K562 (cell line): ENCODE data around the gene NDUFC2. TPM values are rescaled to one million over a fixed set of nuclear protein-coding genes. Genes with fewer than 3 reads are reported as not detected.

Experiments used
- CC2D1A ChIP-seq: fragments of 450-650 bp; IDR thresholded peaks from 2 replicates; pipeline ENCODE4 v1.6.1; 2017; ENCODE audit warnings: mild to moderate bottlenecking
- ILK ChIP-seq: fragments of 450-650 bp; IDR thresholded peaks from 2 replicates; pipeline ENCODE4 v1.6.1; 2016; ENCODE audit warnings: missing genetic modification characterization, low read depth, mild to moderate bottlenecking, missing compliant biosample characterization, moderate library complexity, borderline replicate concordance
- IRF2 ChIP-seq: sonication (generic); formaldehyde crosslinking; IDR thresholded peaks from 2 replicates; pipeline ENCODE4 v1.8.1; 2022; ENCODE audit warnings: mild to moderate bottlenecking, missing genetic modification reagents
- KLF10 ChIP-seq: fragments of 250-450 bp; sonication (Bioruptor Pico); IDR thresholded peaks from 2 replicates; pipeline ENCODE4 v1.6.1; 2021; ENCODE audit warnings: matching md5 sums
- NCOA6 ChIP-seq: fragments of 450-650 bp; IDR thresholded peaks from 2 replicates; pipeline ENCODE4 v1.6.1; 2017; ENCODE audit warnings: mild to moderate bottlenecking
- NELFE ChIP-seq: IDR thresholded peaks from 2 replicates; pipeline ENCODE4 v1.6.1; 2011; ENCODE audit warnings: mild to moderate bottlenecking; ENCODE audit not compliant: insufficient read depth, insufficient read length
- POLR2A ChIP-seq: fragments of 450-650 bp; conservative IDR thresholded peaks from 2 replicates; pipeline ENCODE4 v1.6.1; 2016
- SREBF2 ChIP-seq: sonication (generic); formaldehyde crosslinking; IDR thresholded peaks from 2 replicates; pipeline ENCODE4 v1.4.0; 2020; ENCODE audit warnings: mild to moderate bottlenecking, missing genetic modification reagents
- SRSF9 ChIP-seq: fragments of 200-400 bp; formaldehyde crosslinking; IDR thresholded peaks from 2 replicates; pipeline ENCODE4 v1.6.1; 2017; ENCODE audit warnings: low read depth, low read length, borderline replicate concordance
- ZBTB1 ChIP-seq: sonication (generic); formaldehyde crosslinking; IDR thresholded peaks from 2 replicates; pipeline ENCODE4 v1.8.1; 2023; ENCODE audit warnings: missing genetic modification reagents, low read depth, mild to moderate bottlenecking, borderline replicate concordance
- ZNF57 ChIP-seq: fragments of 450-650 bp; formaldehyde crosslinking; IDR thresholded peaks from 2 replicates; pipeline ENCODE4 v1.4.0; 2020; ENCODE audit warnings: mild to moderate bottlenecking, moderate library complexity
- polyA plus RNA-seq, 8 experiments: library from polyadenylated mRNA; depleted of rRNA in 4 of 8; stranded (reverse) in 5 of 8; unstranded in 3 of 8; fragments of >200 nt; fragmentation: Nextera tagmentation in 2 of 8; fragmentation: Illumina TruSeq in 1 of 8; extraction: Ambion mirVana in 2 of 8; extraction: Trizol in 1 of 8; gene quantifications; 2 replicates each; pipeline versions ENCODE4 v1.2.1 to v1.2.3, GENCODE V29; 2011 to 2014; ENCODE audit warnings: inconsistent platforms in 1 of 8, missing spikeins in 1 of 8
- total RNA-seq, 7 experiments: library from RNA; depleted of rRNA in 6 of 7; stranded (reverse); fragments of >200 nt in 6 of 7; fragmentation: Illumina TruSeq in 2 of 7; extraction: Trizol in 2 of 7; gene quantifications; 2 replicates each; pipeline versions ENCODE4 v1.2.1 to v1.2.3, GENCODE V29; 2011 to 2021; ENCODE audit warnings: low replicate concordance in 1 of 7
- TF ChIP-seq, protein P1 (sequence below): sonication (generic); formaldehyde crosslinking; IDR thresholded peaks from 2 replicates; pipeline ENCODE4 v1.8.0; 2022; ENCODE audit warnings: mild to moderate bottlenecking, missing genetic modification reagents
- TF ChIP-seq, protein P2 (sequence below): conservative IDR thresholded peaks from 2 replicates; pipeline ENCODE4 v1.6.1; 2011; ENCODE audit warnings: low read depth, mild to moderate bottlenecking, low read length; ENCODE audit not compliant: control insufficient read depth
- TF ChIP-seq, protein P3 (sequence below), 2 experiments: fragments of 450-650 bp; formaldehyde crosslinking in 1 of 2; IDR thresholded peaks; 2 replicates each; pipeline versions ENCODE4 v1.4.0 to v1.6.1; 2014 to 2020; ENCODE audit warnings: mild to moderate bottlenecking in 2 of 2, borderline replicate concordance in 1 of 2, low read depth in 1 of 2
- TF ChIP-seq, protein P4 (sequence below): fragments of 450-650 bp; IDR thresholded peaks from 2 replicates; pipeline ENCODE4 v1.6.1; 2016; ENCODE audit warnings: mild to moderate bottlenecking

Gene NDUFC2
- total and polyA plus RNA-seq, 9 of the 15 experiments (the other 6 are each of a cell fraction or from before 2014, with no cell fraction given): 168 to 1,119 (median 442) TPM

- TF ChIP-seq NELFE (no peak), POLR2A (peak; percentile 67), CC2D1A (no peak), KLF10 (CRISPR knock-in tag) (no peak), ZBTB1 (CRISPR knock-in tag) (no peak), SREBF2 (no peak), SRSF9 (no peak), IRF2 (no peak), ZNF57 (CRISPR knock-in tag) (no peak), ILK (tag) (no peak), NCOA6 (0 out of 2 replicates have a peak, but pooled peaks have one; percentile 38)
- TF ChIP-seq, protein P1, sequence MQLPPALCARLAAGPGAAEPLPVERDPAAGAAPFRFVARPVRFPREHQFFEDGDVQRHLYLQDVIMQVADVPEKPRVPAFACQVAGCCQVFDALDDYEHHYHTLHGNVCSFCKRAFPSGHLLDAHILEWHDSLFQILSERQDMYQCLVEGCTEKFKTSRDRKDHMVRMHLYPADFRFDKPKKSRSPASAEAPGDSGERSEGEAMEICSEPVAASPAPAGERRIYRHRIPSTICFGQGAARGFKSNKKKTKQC (CRISPR knock-in tag): no peak
- TF ChIP-seq, protein P2, sequence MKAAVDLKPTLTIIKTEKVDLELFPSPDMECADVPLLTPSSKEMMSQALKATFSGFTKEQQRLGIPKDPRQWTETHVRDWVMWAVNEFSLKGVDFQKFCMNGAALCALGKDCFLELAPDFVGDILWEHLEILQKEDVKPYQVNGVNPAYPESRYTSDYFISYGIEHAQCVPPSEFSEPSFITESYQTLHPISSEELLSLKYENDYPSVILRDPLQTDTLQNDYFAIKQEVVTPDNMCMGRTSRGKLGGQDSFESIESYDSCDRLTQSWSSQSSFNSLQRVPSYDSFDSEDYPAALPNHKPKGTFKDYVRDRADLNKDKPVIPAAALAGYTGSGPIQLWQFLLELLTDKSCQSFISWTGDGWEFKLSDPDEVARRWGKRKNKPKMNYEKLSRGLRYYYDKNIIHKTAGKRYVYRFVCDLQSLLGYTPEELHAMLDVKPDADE: no peak
- TF ChIP-seq, protein P3, sequence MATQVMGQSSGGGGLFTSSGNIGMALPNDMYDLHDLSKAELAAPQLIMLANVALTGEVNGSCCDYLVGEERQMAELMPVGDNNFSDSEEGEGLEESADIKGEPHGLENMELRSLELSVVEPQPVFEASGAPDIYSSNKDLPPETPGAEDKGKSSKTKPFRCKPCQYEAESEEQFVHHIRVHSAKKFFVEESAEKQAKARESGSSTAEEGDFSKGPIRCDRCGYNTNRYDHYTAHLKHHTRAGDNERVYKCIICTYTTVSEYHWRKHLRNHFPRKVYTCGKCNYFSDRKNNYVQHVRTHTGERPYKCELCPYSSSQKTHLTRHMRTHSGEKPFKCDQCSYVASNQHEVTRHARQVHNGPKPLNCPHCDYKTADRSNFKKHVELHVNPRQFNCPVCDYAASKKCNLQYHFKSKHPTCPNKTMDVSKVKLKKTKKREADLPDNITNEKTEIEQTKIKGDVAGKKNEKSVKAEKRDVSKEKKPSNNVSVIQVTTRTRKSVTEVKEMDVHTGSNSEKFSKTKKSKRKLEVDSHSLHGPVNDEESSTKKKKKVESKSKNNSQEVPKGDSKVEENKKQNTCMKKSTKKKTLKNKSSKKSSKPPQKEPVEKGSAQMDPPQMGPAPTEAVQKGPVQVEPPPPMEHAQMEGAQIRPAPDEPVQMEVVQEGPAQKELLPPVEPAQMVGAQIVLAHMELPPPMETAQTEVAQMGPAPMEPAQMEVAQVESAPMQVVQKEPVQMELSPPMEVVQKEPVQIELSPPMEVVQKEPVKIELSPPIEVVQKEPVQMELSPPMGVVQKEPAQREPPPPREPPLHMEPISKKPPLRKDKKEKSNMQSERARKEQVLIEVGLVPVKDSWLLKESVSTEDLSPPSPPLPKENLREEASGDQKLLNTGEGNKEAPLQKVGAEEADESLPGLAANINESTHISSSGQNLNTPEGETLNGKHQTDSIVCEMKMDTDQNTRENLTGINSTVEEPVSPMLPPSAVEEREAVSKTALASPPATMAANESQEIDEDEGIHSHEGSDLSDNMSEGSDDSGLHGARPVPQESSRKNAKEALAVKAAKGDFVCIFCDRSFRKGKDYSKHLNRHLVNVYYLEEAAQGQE (IDR thresholded peaks at IDR 0.05; ENCODE audit: borderline replicate concordance): no peak
- TF ChIP-seq, protein P3 (CRISPR knock-in tag; IDR thresholded peaks at IDR 0.05; ENCODE audit: low read depth): no peak
- TF ChIP-seq, protein P4, sequence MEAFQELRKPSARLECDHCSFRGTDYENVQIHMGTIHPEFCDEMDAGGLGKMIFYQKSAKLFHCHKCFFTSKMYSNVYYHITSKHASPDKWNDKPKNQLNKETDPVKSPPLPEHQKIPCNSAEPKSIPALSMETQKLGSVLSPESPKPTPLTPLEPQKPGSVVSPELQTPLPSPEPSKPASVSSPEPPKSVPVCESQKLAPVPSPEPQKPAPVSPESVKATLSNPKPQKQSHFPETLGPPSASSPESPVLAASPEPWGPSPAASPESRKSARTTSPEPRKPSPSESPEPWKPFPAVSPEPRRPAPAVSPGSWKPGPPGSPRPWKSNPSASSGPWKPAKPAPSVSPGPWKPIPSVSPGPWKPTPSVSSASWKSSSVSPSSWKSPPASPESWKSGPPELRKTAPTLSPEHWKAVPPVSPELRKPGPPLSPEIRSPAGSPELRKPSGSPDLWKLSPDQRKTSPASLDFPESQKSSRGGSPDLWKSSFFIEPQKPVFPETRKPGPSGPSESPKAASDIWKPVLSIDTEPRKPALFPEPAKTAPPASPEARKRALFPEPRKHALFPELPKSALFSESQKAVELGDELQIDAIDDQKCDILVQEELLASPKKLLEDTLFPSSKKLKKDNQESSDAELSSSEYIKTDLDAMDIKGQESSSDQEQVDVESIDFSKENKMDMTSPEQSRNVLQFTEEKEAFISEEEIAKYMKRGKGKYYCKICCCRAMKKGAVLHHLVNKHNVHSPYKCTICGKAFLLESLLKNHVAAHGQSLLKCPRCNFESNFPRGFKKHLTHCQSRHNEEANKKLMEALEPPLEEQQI: no peak
Observed at GRCh38 chr11:78080818-78081495, 1.3 kb upstream of the NDUFC2 start (continued).
